HCT116 (cell line): ENCODE data around the gene IZUMO1.

Source experiments
- CTCF ChIP-seq, 3 experiments: fragments of 200-600 bp in 1 of 3; sonication (generic) in 1 of 3; IDR thresholded peaks in 2 of 3; conservative IDR thresholded peaks in 1 of 3; 2 replicates each; pipeline ENCODE4 v1.5.1; 2012 to 2017; ENCODE audit warnings: low read depth in 2 of 3, low read length in 2 of 3, antibody characterized with exemption in 1 of 3, borderline replicate concordance in 1 of 3, control low read depth in 1 of 3, mild to moderate bottlenecking in 1 of 3, mixed read lengths in 1 of 3, mixed run types in 1 of 3, moderate library complexity in 1 of 3; ENCODE audit not compliant: insufficient read depth in 1 of 3
- EZH2 ChIP-seq: fragments of 200-600 bp; sonication (generic); IDR thresholded peaks from 2 replicates; pipeline ENCODE4 v1.6.1; 2017; ENCODE audit warnings: antibody characterized with exemption, mixed run types
- EZH2phosphoT487 ChIP-seq: fragments of 200-600 bp; IDR thresholded peaks from 2 replicates; pipeline ENCODE4 v1.6.1; 2018; ENCODE audit warnings: antibody characterized with exemption, borderline replicate concordance
- POLR2AphosphoS5 ChIP-seq: IDR thresholded peaks from 2 replicates; pipeline ENCODE4 v1.6.1; 2011; ENCODE audit warnings: mild to moderate bottlenecking, low read depth, low read length, moderate library complexity
- TF ChIP-seq, protein P1 (sequence below): IDR thresholded peaks from 2 replicates; pipeline ENCODE4 v1.6.1; 2012; ENCODE audit warnings: low read depth

- TF ChIP-seq CTCF (IDR thresholded peaks at IDR 0.05 in 2 of 3, conservative IDR thresholded peaks at IDR 0.05 in 1 of 3; ENCODE audit: borderline replicate concordance in 1 of 3, insufficient read depth in 1 of 3, low read depth in 2 of 3, low read length in 2 of 3) (no peak), POLR2AphosphoS5 (peak; percentile 54; the same call in 1 of the 2 replicates), EZH2 (no peak), EZH2phosphoT487 (no peak)
- TF ChIP-seq, protein P1, sequence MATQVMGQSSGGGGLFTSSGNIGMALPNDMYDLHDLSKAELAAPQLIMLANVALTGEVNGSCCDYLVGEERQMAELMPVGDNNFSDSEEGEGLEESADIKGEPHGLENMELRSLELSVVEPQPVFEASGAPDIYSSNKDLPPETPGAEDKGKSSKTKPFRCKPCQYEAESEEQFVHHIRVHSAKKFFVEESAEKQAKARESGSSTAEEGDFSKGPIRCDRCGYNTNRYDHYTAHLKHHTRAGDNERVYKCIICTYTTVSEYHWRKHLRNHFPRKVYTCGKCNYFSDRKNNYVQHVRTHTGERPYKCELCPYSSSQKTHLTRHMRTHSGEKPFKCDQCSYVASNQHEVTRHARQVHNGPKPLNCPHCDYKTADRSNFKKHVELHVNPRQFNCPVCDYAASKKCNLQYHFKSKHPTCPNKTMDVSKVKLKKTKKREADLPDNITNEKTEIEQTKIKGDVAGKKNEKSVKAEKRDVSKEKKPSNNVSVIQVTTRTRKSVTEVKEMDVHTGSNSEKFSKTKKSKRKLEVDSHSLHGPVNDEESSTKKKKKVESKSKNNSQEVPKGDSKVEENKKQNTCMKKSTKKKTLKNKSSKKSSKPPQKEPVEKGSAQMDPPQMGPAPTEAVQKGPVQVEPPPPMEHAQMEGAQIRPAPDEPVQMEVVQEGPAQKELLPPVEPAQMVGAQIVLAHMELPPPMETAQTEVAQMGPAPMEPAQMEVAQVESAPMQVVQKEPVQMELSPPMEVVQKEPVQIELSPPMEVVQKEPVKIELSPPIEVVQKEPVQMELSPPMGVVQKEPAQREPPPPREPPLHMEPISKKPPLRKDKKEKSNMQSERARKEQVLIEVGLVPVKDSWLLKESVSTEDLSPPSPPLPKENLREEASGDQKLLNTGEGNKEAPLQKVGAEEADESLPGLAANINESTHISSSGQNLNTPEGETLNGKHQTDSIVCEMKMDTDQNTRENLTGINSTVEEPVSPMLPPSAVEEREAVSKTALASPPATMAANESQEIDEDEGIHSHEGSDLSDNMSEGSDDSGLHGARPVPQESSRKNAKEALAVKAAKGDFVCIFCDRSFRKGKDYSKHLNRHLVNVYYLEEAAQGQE = no peak
Observed at GRCh38 chr19:48698046-48698445, 48.7 kb downstream of the IZUMO1 start.
